ENCODE measurements around the gene BNIP3. TPM values are rescaled to one million over a fixed set of nuclear protein-coding genes. Genes with fewer than 3 reads are reported as not detected.
A peak's percentile ranks its signal among the peaks of the same experiment; 100 is the strongest.

The BNIP3 gene
- total and polyA plus RNA-seq, 3 experiments from 2014 or later, result 26.3 to 40.7 (median 39.8) TPM

- Mint-ChIP-seq H3K9me3 (no peaks in the 10 kb centered on the region), H3K27ac (peak overlapping the region; percentile 44 to 98 (median 86)), H3K36me3 (peaks cover 0 to 38% (median 7%) of the 10 kb centered on the region in 3 donors), H3K4me3 (peak overlapping the region in 6 of 7 donors; percentile 32 to 87 (median 82)), H3K27me3 (no peaks in the 10 kb centered on the region), H3K4me1 (peaks cover 68 to 88% (median 87%) of the 10 kb centered on the region in 3 donors)
- Histone ChIP-seq H3K27ac (ENCODE audit: low read depth, low read length) (no peak overlapping the region), H3K9me3 (ENCODE audit: low read length) (no peaks in the 10 kb centered on the region), H3K36me3 (ENCODE audit: insufficient read depth, low read length) (peaks cover 7% of the 10 kb centered on the region), H3K27me3 (ENCODE audit: insufficient read depth, low read length, poor library complexity, severe bottlenecking) (no peaks in the 10 kb centered on the region), H3K4me1 (ENCODE audit: insufficient read depth, low read length) (peaks cover 69% of the 10 kb centered on the region), H3K4me3 (ENCODE audit: low read length) (no peak overlapping the region)
- DNase-seq, result no peak
- ChIA-PET CTCF (interaction anchor here (1.2 to 2.1 kb wide), 3 partner anchors 69 to 89 kb away, joined by 3 to 6 read pairs (median 4); no protein-coding TSS in a partner anchor), POLR2A (interaction anchor here (0.8 kb wide), 1 partner anchor 74 kb away, joined by 3 read pairs; the partner anchor contains the start of gene PPP2R2D)
Measured at GRCh38 chr10:131974034-131974817, 7.5 kb downstream of the BNIP3 start.

- Mint-ChIP-seq H3K4me3 (peak overlapping the region; percentile 57 to 92 (median 83)), H3K9me3 (no peaks in the 10 kb centered on the region), H3K27ac (peak overlapping the region; percentile 73 to 98 (median 90)), H3K36me3 (peaks cover 0 to 47% (median 11%) of the 10 kb centered on the region in 3 donors), H3K27me3 (no peaks in the 10 kb centered on the region), H3K4me1 (peaks cover 62 to 79% (median 79%) of the 10 kb centered on the region in 3 donors)
- DNase-seq, result no peak
- CTCF ChIA-PET, result interaction anchor here (0.7 to 2.1 kb wide), 7 partner anchors 8 to 88 kb away, joined by 3 to 6 read pairs (median 4); partner anchors contain the start of gene BNIP3
- no peaks in the 10 kb centered on the region for H3K9me3 ChIP-seq (ENCODE audit: low read length)
- no peaks in the 10 kb centered on the region for H3K27me3 ChIP-seq (ENCODE audit: insufficient read depth, low read length, poor library complexity, severe bottlenecking)
- H3K36me3 ChIP-seq (ENCODE audit: insufficient read depth, low read length), result peaks cover 14% of the 10 kb centered on the region
- H3K4me1 ChIP-seq (ENCODE audit: insufficient read depth, low read length), result peaks cover 60% of the 10 kb centered on the region
- no peak overlapping the region for H3K27ac ChIP-seq (ENCODE audit: low read depth, low read length)
- peak overlapping the region; percentile 48 for H3K4me3 ChIP-seq (ENCODE audit: low read length)
- POLR2A ChIA-PET, result interaction anchor here (0.8 to 1.1 kb wide), 2 partner anchors 67 to 77 kb away, joined by 3 read pairs; no protein-coding TSS in a partner anchor
Measured at GRCh38 chr10:131973160-131973951, 8.4 kb downstream of the BNIP3 start.

GRCh38 chr10:131972474-131973071 is 9.2 kb downstream of the BNIP3 start:
- Mint-ChIP-seq H3K9me3 (no peaks in the 10 kb centered on the region), H3K4me3 (peak overlapping the region; percentile 57 to 92 (median 83)), H3K27me3 (no peaks in the 10 kb centered on the region), H3K27ac (peak overlapping the region; percentile 73 to 97 (median 90)), H3K36me3 (peaks cover 0 to 49% (median 11%) of the 10 kb centered on the region in 3 donors), H3K4me1 (peaks cover 55 to 72% (median 71%) of the 10 kb centered on the region in 3 donors)
- peaks cover 56% of the 10 kb centered on the region for H3K4me1 ChIP-seq (ENCODE audit: insufficient read depth, low read length)
- no peaks in the 10 kb centered on the region for H3K27me3 ChIP-seq (ENCODE audit: insufficient read depth, low read length, poor library complexity, severe bottlenecking)
- H3K9me3 ChIP-seq (ENCODE audit: low read length), result no peaks in the 10 kb centered on the region
- peak overlapping the region; percentile 48 for H3K4me3 ChIP-seq (ENCODE audit: low read length)
- POLR2A ChIA-PET, result interaction anchor here (0.8 to 1.3 kb wide), 3 partner anchors 67 to 76 kb away, joined by 3 to 4 read pairs (median 3); partner anchors contain the start of gene PPP2R2D
- peak; percentile 20 to 73 (median 53) for DNase-seq
- H3K27ac ChIP-seq (ENCODE audit: low read depth, low read length), result no peak overlapping the region
- CTCF ChIA-PET, result interaction anchor here (0.7 to 2.1 kb wide), 7 partner anchors 9 to 87 kb away, joined by 3 to 6 read pairs (median 5); partner anchors contain the start of gene BNIP3
- H3K36me3 ChIP-seq (ENCODE audit: insufficient read depth, low read length), result peaks cover 14% of the 10 kb centered on the region

GRCh38 chr10:131971591-131971990 is 10.1 kb downstream of the BNIP3 start:
- H3K4me1 ChIP-seq (ENCODE audit: insufficient read depth, low read length), result peaks cover 51% of the 10 kb centered on the region
- ChIA-PET CTCF (interaction anchor here (0.6 to 2.1 kb wide), 4 partner anchors 12 to 86 kb away, joined by 3 to 6 read pairs (median 6); no protein-coding TSS in a partner anchor), POLR2A (interaction anchor here (1.3 kb wide), 1 partner anchor 70 kb away, joined by 4 read pairs; the partner anchor contains the start of gene PPP2R2D)
- Mint-ChIP-seq H3K9me3 (no peaks in the 10 kb centered on the region), H3K27me3 (no peaks in the 10 kb centered on the region), H3K27ac (peak overlapping the region in 7 of 8 donors; percentile 6 to 92 (median 86)), H3K4me1 (peaks cover 51 to 64% (median 61%) of the 10 kb centered on the region in 3 donors), H3K36me3 (peaks cover 0 to 52% (median 11%) of the 10 kb centered on the region in 3 donors), H3K4me3 (peak overlapping the region in 5 of 7 donors; percentile 7 to 87 (median 82))
- no peaks in the 10 kb centered on the region for H3K27me3 ChIP-seq (ENCODE audit: insufficient read depth, low read length, poor library complexity, severe bottlenecking)
- no peak overlapping the region for H3K4me3 ChIP-seq (ENCODE audit: low read length)
- H3K36me3 ChIP-seq (ENCODE audit: insufficient read depth, low read length), result peaks cover 14% of the 10 kb centered on the region
- H3K9me3 ChIP-seq (ENCODE audit: low read length), result no peaks in the 10 kb centered on the region
- H3K27ac ChIP-seq (ENCODE audit: low read depth, low read length), result no peak overlapping the region
- no peak for DNase-seq

GRCh38 chr10:131970946-131971345 is 10.8 kb downstream of the BNIP3 start:
- Mint-ChIP-seq H3K36me3 (peaks cover 0 to 56% (median 11%) of the 10 kb centered on the region in 3 donors), H3K9me3 (no peaks in the 10 kb centered on the region), H3K4me3 (peak overlapping the region in 2 of 7 donors; percentile 6 to 40), H3K4me1 (peaks cover 45 to 58% (median 55%) of the 10 kb centered on the region in 3 donors), H3K27ac (peak overlapping the region in 3 of 8 donors; percentile 23 to 85 (median 62)), H3K27me3 (no peaks in the 10 kb centered on the region)
- no peak overlapping the region for H3K27ac ChIP-seq (ENCODE audit: low read depth, low read length)
- DNase-seq, result no peak
- H3K9me3 ChIP-seq (ENCODE audit: low read length), result no peaks in the 10 kb centered on the region
- H3K4me3 ChIP-seq (ENCODE audit: low read length), result no peak overlapping the region
- peaks cover 14% of the 10 kb centered on the region for H3K36me3 ChIP-seq (ENCODE audit: insufficient read depth, low read length)
- H3K4me1 ChIP-seq (ENCODE audit: insufficient read depth, low read length), result peaks cover 46% of the 10 kb centered on the region
- POLR2A ChIA-PET, result no interaction called here
- CTCF ChIA-PET, result interaction anchor here (0.6 to 2.1 kb wide), 2 partner anchors 55 to 85 kb away, joined by 3 to 6 read pairs; no protein-coding TSS in a partner anchor
- no peaks in the 10 kb centered on the region for H3K27me3 ChIP-seq (ENCODE audit: insufficient read depth, low read length, poor library complexity, severe bottlenecking)

- Histone ChIP-seq H3K36me3 (ENCODE audit: insufficient read depth, low read length) (peaks cover 14% of the 10 kb centered on the region), H3K27me3 (ENCODE audit: insufficient read depth, low read length, poor library complexity, severe bottlenecking) (no peaks in the 10 kb centered on the region), H3K27ac (ENCODE audit: low read depth, low read length) (no peak overlapping the region), H3K4me3 (ENCODE audit: low read length) (no peak overlapping the region), H3K9me3 (ENCODE audit: low read length) (no peaks in the 10 kb centered on the region), H3K4me1 (ENCODE audit: insufficient read depth, low read length) (peaks cover 44% of the 10 kb centered on the region)
- H3K36me3 Mint-ChIP-seq, result peaks cover 0 to 59% (median 11%) of the 10 kb centered on the region in 3 donors
- ChIA-PET CTCF (no interaction called here), POLR2A (no interaction called here)
- H3K27me3 Mint-ChIP-seq, result no peaks in the 10 kb centered on the region
- DNase-seq, result no peak
- H3K4me3 Mint-ChIP-seq, result no peak overlapping the region
- peaks cover 42 to 56% (median 54%) of the 10 kb centered on the region in 3 donors for H3K4me1 Mint-ChIP-seq
- H3K27ac Mint-ChIP-seq, result peak overlapping the region in 3 of 8 donors; percentile 29 to 77 (median 72)
- H3K9me3 Mint-ChIP-seq, result no peaks in the 10 kb centered on the region
Measured at GRCh38 chr10:131968949-131969348, 12.8 kb downstream of the BNIP3 start.

- no peak overlapping the region for H3K4me3 Mint-ChIP-seq
- H3K27me3 Mint-ChIP-seq, result no peaks in the 10 kb centered on the region
- H3K4me1 ChIP-seq (ENCODE audit: insufficient read depth, low read length), result peaks cover 19% of the 10 kb centered on the region
- no peaks in the 10 kb centered on the region for H3K27me3 ChIP-seq (ENCODE audit: insufficient read depth, low read length, poor library complexity, severe bottlenecking)
- no peak for DNase-seq
- no peaks in the 10 kb centered on the region for H3K9me3 ChIP-seq (ENCODE audit: low read length)
- H3K36me3 Mint-ChIP-seq, result peaks cover 0 to 38% (median 7%) of the 10 kb centered on the region in 3 donors
- H3K27ac Mint-ChIP-seq, result peak overlapping the region in 1 of 8 donors; percentile 39
- no peak overlapping the region for H3K4me3 ChIP-seq (ENCODE audit: low read length)
- peaks cover 8% of the 10 kb centered on the region for H3K36me3 ChIP-seq (ENCODE audit: insufficient read depth, low read length)
- POLR2A ChIA-PET, result interaction anchor here (0.6 to 1.2 kb wide), 2 partner anchors 17 to 69 kb away, joined by 3 to 4 read pairs; no protein-coding TSS in a partner anchor
- H3K27ac ChIP-seq (ENCODE audit: low read depth, low read length), result no peak overlapping the region
- no peaks in the 10 kb centered on the region for H3K9me3 Mint-ChIP-seq
- CTCF ChIA-PET, result interaction anchor here (1.5 kb wide), 1 partner anchor 59 kb away, joined by 4 read pairs; no protein-coding TSS in a partner anchor
- H3K4me1 Mint-ChIP-seq, result peaks cover 14 to 23% (median 19%) of the 10 kb centered on the region in 3 donors
Measured at GRCh38 chr10:131964298-131964697, 17.4 kb downstream of the BNIP3 start.
